Stimulated activated CD4-positive, alpha-beta T cell treated with anti-CD3 and anti-CD28 coated beads, Interleukin-1b, Interleukin-23, amount 100 ng/mL, for 24 hours (primary cell): ENCODE measurements around the gene RIBC1.
"Not testable (repeated sequence)": the region's sequence is repeated elsewhere in the genome, so short reads cannot be mapped to it uniquely, and the experiment has no call there.

ENCODE experiments used
- DNase-seq, 4 experiments: peaks; one replicate each; pipeline ENCODE4 v3.0.0-alpha.2; 2020; ENCODE audit warnings: low read depth in 4 of 4, low spot score in 1 of 4

RIBC1 gene

DNA sequence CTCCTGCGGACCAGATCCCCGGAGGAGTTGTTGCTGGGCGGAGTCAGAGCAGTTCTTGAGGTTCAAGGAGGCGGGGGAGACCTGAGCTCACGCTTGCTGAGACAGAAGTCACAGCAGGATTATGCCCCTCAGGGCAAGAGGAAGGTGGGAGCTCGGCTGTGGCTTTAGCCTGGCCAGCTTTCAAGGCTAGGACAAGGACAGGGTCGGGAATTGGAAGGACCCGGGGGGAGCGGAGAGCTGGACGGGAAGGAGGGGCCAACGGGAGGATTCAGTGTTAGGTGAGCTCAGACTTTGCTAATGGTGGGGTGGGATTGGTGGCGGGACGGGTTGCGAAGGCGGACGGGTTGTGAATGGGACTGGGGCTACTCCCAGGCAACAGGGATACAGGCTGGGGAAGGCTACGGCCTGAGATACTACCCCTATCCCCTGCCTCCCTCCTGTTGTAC, at the start of gene RIBC1:
Gene RIBC1, plus strand, starts transcription at position 13 of the 446 bp plus-strand sequence. CDS start 3,404 bp downstream, outside the sequence.
- DNase-seq, result no peak

GRCh38 chrX:53373307-53373706, 49.4 kb upstream of the RIBC1 start:
- DNase-seq, result no peak

DNA sequence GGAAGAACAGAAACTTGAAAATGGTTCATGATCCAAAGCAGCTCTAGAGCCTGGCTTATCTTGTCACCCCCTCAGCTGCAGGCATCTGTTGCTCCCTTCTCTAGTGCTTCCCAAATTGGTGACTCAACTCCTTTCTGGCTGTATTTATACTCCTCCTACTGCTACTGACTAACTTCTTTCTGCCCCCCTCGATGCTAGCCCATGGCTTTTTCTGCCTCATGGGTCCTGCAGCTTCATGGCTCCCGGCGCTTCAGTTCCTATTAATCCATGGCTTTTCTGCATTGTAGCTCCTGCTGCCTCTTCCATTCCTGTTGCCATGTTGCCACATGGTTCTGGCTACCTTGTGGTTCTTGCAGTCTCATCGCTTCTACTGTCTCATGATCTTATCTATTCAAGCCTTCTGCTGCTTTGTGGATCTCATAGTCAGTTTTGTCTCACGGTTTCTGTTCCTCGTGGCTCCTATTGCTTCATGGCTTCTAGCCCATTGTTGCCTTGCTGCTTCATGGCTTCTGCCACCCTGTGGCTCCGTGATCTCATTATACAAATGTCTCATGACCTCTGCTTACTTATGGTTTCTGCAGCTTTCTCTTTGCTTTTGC, 48.4 kb upstream of the RIBC1 start:
- no peak for DNase-seq

DNA sequence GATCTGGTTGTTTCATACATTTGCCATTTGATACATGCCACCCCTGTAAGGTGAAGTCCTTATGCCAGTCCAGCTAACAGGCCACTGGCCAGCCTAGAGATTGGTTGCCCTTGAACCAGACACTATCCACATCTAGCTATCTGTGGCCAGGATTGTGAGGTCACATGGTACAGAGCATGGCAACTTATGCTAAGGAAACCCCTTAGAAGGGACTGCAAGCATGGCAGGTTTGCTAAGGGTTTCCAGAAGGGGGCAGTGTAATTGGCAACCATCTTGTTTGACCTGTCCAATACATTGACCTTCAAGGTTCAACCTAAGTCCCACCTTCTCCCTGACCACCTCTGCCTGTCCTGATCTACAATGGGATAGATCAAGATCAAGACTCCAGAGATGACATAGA, 47.8 kb upstream of the RIBC1 start:
- no peak for DNase-seq

GRCh38 chrX:53376888-53377287, 45.8 kb upstream of the RIBC1 start:
- DNase-seq, result no peak

- DNase-seq, result no peak
Observed at GRCh38 chrX:53377464-53377863, 45.2 kb upstream of the RIBC1 start.

GRCh38 chrX:53379008-53379710, 43.5 kb upstream of the RIBC1 start:
- DNase-seq, result no peak

DNA sequence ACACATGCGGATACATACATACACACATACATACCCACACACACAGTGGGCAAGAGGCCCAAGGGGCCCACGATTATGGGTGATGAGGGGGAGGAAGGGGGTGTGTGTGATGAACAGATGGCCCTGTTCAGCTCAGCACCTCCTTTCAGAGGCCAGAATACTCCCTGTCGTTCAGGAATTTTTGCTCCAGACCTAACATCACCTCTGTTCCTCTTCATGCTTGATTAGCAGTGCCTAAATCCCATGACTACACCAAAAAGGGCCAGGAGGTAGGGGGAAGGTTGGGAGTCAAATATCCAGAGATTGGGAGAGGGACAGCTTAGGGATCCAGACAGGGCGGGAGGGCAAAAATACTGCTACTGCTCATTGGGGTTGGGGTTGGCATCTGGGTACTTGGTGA, 42.9 kb upstream of the RIBC1 start:
- DNase-seq, result no peak

- no peak for DNase-seq
Observed at GRCh38 chrX:53383376-53384076, 39.1 kb upstream of the RIBC1 start.

GRCh38 chrX:53395605-53396298, 26.9 kb upstream of the RIBC1 start:
- DNase-seq, result no peak

DNA sequence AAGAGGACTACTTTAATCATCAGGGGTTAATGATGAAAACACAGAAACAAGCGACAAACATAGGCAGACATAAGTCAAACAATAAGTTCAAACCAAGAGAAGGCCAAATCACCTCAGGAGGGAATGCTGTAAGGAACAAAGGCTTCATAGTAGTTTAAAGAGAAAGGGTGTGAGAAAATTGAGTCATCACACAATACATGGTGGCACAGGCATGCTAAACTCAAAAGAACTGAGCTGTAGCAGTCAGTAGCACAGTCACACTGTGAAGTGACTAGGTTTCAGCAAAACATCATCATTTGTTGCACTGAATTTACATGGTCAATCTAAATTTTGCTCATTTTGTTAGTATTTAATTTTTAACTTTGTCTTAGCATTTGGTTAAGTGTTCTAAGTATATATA, 24.5 kb upstream of the RIBC1 start:
- no peak for DNase-seq

- no peak for DNase-seq
Observed at GRCh38 chrX:53403535-53403934, 19.1 kb upstream of the RIBC1 start.

- no peak for DNase-seq
Observed at GRCh38 chrX:53412446-53412845, 10.2 kb upstream of the RIBC1 start.

DNA sequence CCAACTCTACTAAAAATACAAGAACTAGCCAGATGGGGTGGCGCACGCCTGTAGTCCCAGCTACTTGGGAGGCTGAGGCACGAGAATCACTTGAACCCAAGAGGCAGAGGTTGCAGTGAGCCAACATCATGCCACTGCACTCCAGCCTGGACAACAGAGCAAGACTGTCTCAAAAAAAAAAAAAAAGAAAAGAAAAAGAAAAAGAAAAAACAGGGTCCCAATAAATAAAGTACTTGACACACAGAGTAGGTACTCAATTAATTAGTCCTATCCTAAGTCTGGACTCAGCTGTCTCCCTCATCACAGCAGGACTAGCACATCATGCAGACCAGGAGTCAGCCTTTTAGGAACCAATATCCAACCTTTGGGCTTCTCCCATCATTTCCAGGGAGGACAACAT, 2.3 kb upstream of the RIBC1 start:
- not testable (repeated sequence) for DNase-seq

DNA sequence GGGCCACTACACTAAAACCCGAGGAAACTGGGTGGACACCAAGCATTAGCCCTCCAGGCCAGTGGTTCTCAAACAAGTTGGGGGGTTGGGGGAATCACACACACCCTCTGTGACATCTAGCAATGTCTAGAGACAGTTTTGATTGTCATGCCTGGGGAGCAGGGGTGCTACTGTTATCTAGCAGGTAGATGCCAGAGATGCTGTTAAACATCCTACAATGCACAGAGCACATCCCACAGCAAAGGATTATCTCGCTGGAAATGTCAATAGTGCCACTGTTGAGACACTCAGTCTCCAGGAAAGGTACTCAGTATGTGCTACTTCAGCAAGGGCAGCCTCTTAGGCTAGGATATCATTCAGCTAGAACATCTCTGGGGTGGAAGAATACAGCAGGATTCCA, 1.5 kb upstream of the RIBC1 start:
- no peak for DNase-seq

GRCh38 chrX:53421772-53422085, 944 bp upstream of the RIBC1 start:
- DNase-seq, result peak in 1 of 4 experiments; percentile 3

DNA sequence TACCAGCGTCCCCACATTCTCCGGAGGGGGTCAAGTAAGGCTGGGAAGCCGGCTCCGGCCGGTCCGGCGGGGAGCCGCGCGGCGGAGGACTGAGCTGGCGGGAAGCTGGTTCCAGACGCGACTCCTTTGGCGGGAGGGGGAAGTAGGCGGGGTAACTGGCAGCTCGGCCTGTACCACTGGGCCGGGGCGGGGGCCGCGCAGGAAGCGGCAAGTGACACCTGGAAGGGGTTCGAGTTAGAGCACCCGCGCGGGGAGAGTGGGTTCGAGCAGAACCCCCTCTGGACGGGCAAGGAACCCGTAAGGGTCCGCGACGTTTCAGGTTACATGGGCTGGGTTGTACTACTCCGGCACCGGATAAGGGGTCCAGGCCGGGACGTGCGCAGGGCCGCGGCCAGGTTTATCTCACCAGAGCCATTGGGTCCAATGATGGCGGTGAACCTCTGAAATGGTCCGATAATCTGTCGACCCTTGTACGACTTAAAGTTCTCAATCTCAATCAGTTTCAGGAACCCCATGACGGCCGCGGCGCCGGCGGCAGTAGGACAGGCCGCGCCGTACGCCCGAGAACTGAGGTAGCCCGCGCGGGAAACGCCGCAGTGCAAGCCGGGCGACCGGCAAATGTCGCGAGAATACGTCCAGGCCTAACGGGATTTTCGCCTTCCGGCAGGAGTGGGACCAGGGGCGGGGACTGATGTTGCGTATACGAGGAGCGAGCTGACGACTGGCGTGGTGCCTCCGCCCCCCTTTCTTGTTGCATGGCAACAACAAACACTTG, 400 bp upstream of the RIBC1 start, which contains the start of gene SMC1A:
Gene SMC1A, minus strand, starts transcription at position 569 of the 775 bp plus-strand sequence. Its CDS starts 54 bp downstream, at position 515.
- peak; percentile 73 to 92 (median 88) for DNase-seq

DNA sequence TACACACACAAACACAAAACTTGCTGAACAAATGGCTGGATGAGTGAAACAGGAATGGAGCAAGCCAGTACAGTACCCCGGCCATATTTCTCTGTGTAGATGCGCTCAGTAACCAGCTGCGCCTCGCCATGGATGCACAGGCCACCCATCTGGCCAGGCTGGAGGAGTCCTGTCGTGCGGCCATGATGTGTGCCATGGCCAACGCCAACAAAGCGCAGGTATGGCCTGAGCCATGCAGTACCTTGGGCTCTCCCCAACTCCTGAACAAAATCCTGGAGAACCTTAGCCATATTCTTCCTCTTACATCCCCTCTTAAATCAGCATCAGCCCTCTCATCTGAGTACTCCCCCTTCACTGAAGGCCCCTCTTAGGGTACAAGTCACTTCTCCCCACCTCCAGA, 7.1 kb downstream of the RIBC1 start:
- DNase-seq, result no peak

DNA sequence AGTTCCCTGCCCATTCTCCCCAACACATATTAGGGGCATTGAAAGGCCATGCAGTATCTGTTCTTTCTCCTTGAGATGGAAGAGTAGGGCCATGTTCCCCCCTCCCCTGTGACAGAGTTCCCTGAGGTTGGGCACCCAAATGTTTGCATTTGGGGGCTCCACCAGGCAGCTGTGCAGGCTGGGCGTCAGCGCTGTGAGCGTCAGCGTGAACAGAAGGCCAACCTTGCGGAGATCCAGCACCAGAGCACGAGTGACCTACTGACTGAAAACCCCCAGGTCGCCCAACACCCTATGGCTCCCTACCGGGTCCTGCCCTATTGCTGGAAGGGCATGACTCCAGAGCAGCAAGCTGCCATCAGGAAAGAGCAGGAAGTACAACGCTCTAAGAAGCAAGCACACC, 7.6 kb downstream of the RIBC1 start:
- no peak for DNase-seq

DNA sequence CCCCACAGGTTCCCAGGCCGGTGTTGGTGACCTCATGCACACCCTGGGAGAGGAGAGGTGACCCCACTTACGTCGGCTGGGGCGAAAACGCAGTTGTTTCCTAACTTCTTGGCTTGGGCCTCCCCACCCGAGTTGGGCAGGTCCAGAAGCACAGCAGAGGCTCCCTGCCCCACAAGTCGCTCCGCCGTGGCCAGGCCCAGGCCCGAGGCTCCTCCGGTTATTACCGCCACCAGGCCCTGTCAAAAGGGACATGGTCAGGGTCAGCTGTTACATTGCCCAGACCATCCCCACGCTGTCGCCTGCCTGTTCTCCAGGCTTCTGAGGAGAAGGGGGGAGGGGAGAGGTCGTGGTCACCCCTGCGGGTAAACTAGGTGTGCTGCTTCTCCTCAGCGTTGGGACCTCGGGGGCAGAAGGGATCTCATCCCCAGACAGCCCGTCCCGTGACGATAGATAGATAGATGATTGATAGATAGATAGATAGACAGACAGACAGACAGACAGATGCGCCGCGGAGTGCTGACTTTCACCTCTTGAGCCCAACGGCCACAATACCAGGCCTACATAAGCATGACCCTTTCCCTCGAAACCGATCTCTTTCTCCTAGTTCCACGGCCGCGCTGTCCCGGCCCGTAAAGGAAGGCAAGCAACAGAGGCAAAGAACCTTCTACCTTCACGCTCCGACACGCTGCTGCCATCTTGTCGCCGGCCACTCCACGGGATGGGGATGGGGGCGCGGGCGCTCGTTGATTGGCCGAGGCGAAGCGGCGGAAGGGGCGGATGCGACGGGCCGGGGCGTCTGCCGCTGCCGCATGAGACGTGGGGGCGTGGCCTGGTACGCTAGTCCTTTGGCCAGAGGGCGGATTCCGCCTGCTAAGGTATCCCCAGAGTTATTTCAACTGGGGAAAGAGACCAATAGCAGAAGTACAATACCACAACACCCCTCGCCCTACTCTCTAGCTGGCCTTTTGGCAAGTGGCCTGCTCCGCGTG, 11.3 kb downstream of the RIBC1 start, which contains the start of gene HSD17B10:
Gene HSD17B10, minus strand, starts transcription at position 720 of the 989 bp plus-strand sequence. Its CDS starts 25 bp downstream, at position 695.
- peak; percentile 61 to 86 (median 73) for DNase-seq
